Stomach (tissue), 9 donors: ENCODE measurements around the gene FARS2. TPM values are rescaled to one million over a fixed set of nuclear protein-coding genes. Genes with fewer than 3 reads are reported as not detected.

Experiments used
- DNase-seq, 2 donors: peaks; one replicate each; pipeline versions ENCODE4 v3.0.0 to v3.0.0-alpha.2; 2013 to 2019
- H3K27ac ChIP-seq, 5 donors: fragments of 200-600 bp in 4 of 5; sonication (generic) in 4 of 5; one replicate each; pipeline ENCODE4 v1.5.1; 2013 to 2019; ENCODE audit warnings: mild to moderate bottlenecking in 1 of 5, moderate library complexity in 1 of 5
- H3K27me3 ChIP-seq, 3 donors: fragments of 200-600 bp; sonication (generic); one replicate each; pipeline ENCODE4 v1.5.1; 2017 to 2019; ENCODE audit warnings: mixed run types in 1 of 3
- H3K36me3 ChIP-seq, 4 donors: fragments of 200-600 bp; sonication (generic); 1 replicate in 3 of 4; 2 replicates in 1 of 4; pipeline ENCODE4 v1.5.1; 2016 to 2019
- H3K4me1 ChIP-seq, 4 donors: fragments of 200-600 bp; sonication (generic); one replicate each; pipeline ENCODE4 v1.5.1; 2016 to 2019
- H3K4me3 ChIP-seq, 4 donors: fragments of 200-600 bp; sonication (generic) in 3 of 4; one replicate each; pipeline ENCODE4 v1.5.1; 2016 to 2019; ENCODE audit warnings: mild to moderate bottlenecking in 1 of 4
- H3K9me3 ChIP-seq, 4 donors: fragments of 200-600 bp; sonication (generic); one replicate each; pipeline ENCODE4 v1.5.1; 2016 to 2019
- CTCF ChIP-seq, 7 experiments: fragments of 450-650 bp in 4 of 7; fragments of 200-600 bp in 3 of 7; sonication (generic) in 3 of 7; IDR thresholded peaks; one replicate each; pipeline ENCODE4 v1.5.1; 2016 to 2019; ENCODE audit warnings: antibody characterized with exemption in 7 of 7, control low read depth in 2 of 7, mild to moderate bottlenecking in 1 of 7
- EP300 ChIP-seq: sonication (generic); formaldehyde crosslinking; IDR thresholded peaks from one replicate; pipeline ENCODE4 v1.6.1; 2017; ENCODE audit warnings: antibody characterized with exemption
- POLR2A ChIP-seq, 4 donors: fragments of 450-650 bp; IDR thresholded peaks; one replicate each; pipeline ENCODE4 v1.6.1; 2016; ENCODE audit warnings: antibody characterized with exemption in 4 of 4, control low read depth in 2 of 4, mild to moderate bottlenecking in 1 of 4, moderate library complexity in 1 of 4
- POLR2AphosphoS5 ChIP-seq, 3 donors: sonication (generic); formaldehyde crosslinking; IDR thresholded peaks; one replicate each; pipeline ENCODE4 v1.6.1; 2016; ENCODE audit warnings: antibody characterized with exemption in 3 of 3
- WGBS, 5 donors: extraction: QIAGEN DNeasy Blood & Tissue Kit in 3 of 5; methylation state at CpG; one replicate each; pipeline versions ENCODE4 v1.1.5 to v1.1.7; 2013 to 2018; 5-methylcytosine and 5-hydroxymethylcytosine counted together
- intact Hi-C: fragments of 100-400 bp; cut with DNase I; formaldehyde crosslinking; loops from one replicate; pipeline ENCODE4 v1.15.1; 2023; ENCODE audit warnings: low total_unique reads
- polyA plus RNA-seq, 3 donors: library from polyadenylated mRNA; stranded (reverse); fragments of 200-250 nt; gene quantifications; one replicate each; pipeline ENCODE4 v1.2.3, GENCODE V29; 2013
- total RNA-seq, 5 donors: library from RNA; depleted of rRNA; stranded (reverse); fragments of >200 nt; gene quantifications; one replicate each; pipeline versions ENCODE4 v1.1.0 to v1.2.3, GENCODE V29; 2014 to 2016
- donor health status: healthy with polysubstance abuse.
- donor health status: Bipolar disorder and iron deficiency.
- donor health status: healthy.

Gene FARS2
- total and polyA plus RNA-seq, 8 donors, result 3.8 to 47.8 (median 15.9) TPM

- Histone ChIP-seq H3K4me3 (no peak overlapping the region), H3K36me3 (no peaks in the 10 kb centered on the region), H3K27me3 (no peaks in the 10 kb centered on the region), H3K4me1 (no peaks in the 10 kb centered on the region), H3K27ac (no peak overlapping the region), H3K9me3 (no peaks in the 10 kb centered on the region)
- 91 to 95% (median 93%) methylated on average over 5 of the region's 5 CpGs for WGBS, 5 donors
- TF ChIP-seq CTCF (IDR thresholded peaks at IDR 0.05) (no peak), POLR2A (IDR thresholded peaks at IDR 0.05) (no peak), POLR2AphosphoS5 (IDR thresholded peaks at IDR 0.05) (no peak), EP300 (no peak)
- intact Hi-C loops, result no loop called here
- no peak for DNase-seq
Observed at GRCh38 chr6:5630636-5631035, 369.3 kb downstream of the FARS2 start.

- 78 to 94% (median 83%) methylated on average over 7 of the region's 7 CpGs for WGBS, 5 donors
- intact Hi-C loops, result no loop called here
- TF ChIP-seq CTCF (IDR thresholded peaks at IDR 0.05), result no peak
- TF ChIP-seq EP300, result no peak
- no peak for TF ChIP-seq POLR2AphosphoS5 (IDR thresholded peaks at IDR 0.05)
- TF ChIP-seq POLR2A (IDR thresholded peaks at IDR 0.05), result no peak
- no peak overlapping the region for H3K4me3 ChIP-seq
- H3K36me3 ChIP-seq, result no peaks in the 10 kb centered on the region
- H3K4me1 ChIP-seq, result no peaks in the 10 kb centered on the region
- no peak overlapping the region for H3K27ac ChIP-seq
- no peaks in the 10 kb centered on the region for H3K9me3 ChIP-seq
- H3K27me3 ChIP-seq, result no peaks in the 10 kb centered on the region
- no peak for DNase-seq
Observed at GRCh38 chr6:5632348-5632935, 371.1 kb downstream of the FARS2 start.

GRCh38 chr6:5634525-5634924 is 373.2 kb downstream of the FARS2 start:
- Histone ChIP-seq H3K27me3 (no peaks in the 10 kb centered on the region), H3K4me3 (no peak overlapping the region), H3K36me3 (no peaks in the 10 kb centered on the region), H3K9me3 (peaks cover 0 to 1% (median under 1%) of the 10 kb centered on the region in 4 donors), H3K27ac (no peak overlapping the region), H3K4me1 (no peaks in the 10 kb centered on the region)
- intact Hi-C loops, result no loop called here
- DNase-seq, result no peak
- 79 to 86% (median 82%) methylated on average over 4 of the region's 4 CpGs for WGBS, 5 donors
- TF ChIP-seq POLR2A (IDR thresholded peaks at IDR 0.05), result no peak
- no peak for TF ChIP-seq EP300
- no peak for TF ChIP-seq CTCF (IDR thresholded peaks at IDR 0.05)
- no peak for TF ChIP-seq POLR2AphosphoS5 (IDR thresholded peaks at IDR 0.05)

- Histone ChIP-seq H3K4me1 (no peaks in the 10 kb centered on the region), H3K9me3 (peaks cover 4 to 19% (median 14%) of the 10 kb centered on the region in 4 donors), H3K4me3 (no peak overlapping the region), H3K36me3 (peaks cover 0 to 9% (median 0%) of the 10 kb centered on the region in 4 donors), H3K27me3 (no peaks in the 10 kb centered on the region), H3K27ac (no peak overlapping the region)
- intact Hi-C loops, result no loop called here
- TF ChIP-seq POLR2AphosphoS5 (IDR thresholded peaks at IDR 0.05) (no peak), POLR2A (IDR thresholded peaks at IDR 0.05) (no peak), EP300 (no peak)
- 88 to 91% (median 90%) methylated on average over 16 of the region's 16 CpGs for WGBS, 5 donors
- DNase-seq, result no peak
Observed at GRCh38 chr6:5636210-5637030, 375.1 kb downstream of the FARS2 start.
